HG03135 (cell line): ENCODE data around the gene DDN.

Experiments
- ATAC-seq: cut with Tn5 transposase; IDR thresholded peaks from one replicate; pipeline ENCODE4 v1.9.1; 2021; ENCODE audit warnings: mild to moderate bottlenecking, moderate library complexity; ENCODE audit not compliant: unreplicated experiment

Gene DDN

DNA sequence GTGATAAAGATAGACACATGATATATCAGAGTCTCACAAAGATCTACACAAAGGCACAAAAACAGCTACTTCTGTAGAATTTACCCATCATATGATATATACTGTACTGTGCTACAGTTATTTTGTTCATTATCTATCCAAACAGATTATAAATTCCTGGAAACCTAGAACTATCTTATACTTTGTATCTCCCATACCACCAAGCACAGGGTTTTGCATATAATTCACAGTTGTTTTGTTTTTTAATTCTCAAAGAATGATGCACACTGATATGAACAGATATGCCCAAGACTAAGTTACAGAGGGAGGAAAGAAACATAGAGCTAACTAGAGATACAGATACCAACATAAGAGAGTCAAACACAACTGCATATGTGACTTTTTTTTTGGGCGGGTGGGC is 16.0 kb upstream of the DDN start:
- ATAC-seq: no peak

DNA sequence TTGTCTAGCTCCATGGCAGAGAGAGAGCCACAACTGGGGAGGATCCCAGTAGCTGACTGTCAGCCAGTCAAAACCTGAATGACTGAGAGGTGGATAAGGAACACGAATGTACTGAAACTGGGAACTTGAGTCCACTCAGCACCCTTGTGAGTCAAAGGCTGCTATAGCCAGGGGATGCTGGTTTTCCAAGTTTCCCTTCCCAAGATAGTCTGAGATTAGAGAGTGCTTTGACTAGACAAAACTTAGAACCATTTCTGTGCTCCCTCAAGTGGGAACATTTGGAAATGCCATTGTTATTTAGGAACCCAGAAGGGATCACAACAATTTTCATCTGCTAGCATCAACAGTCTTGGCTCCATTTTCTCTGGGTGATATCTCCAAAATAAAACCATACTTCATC is 15.4 kb upstream of the DDN start:
- ATAC-seq: no peak

DNA sequence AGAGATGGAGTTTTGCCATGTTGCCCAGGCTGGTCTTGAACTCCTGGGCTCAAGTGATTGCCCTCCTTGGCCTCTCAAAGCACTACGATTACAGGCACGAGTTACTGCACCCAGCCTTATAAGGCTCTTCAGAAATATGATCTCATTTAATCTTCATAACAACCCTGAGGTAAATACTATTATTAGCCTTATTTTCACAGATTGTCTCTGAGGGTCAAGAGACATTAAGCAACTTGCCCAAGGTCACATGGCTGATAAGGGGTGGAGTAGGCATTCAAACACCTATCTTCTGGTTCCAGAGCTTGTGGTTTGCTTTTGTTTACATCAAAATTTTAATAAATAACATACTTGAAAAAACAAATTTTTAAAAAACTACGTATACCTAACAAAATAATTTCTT is 14.3 kb upstream of the DDN start:
- ATAC-seq: no peak

DNA sequence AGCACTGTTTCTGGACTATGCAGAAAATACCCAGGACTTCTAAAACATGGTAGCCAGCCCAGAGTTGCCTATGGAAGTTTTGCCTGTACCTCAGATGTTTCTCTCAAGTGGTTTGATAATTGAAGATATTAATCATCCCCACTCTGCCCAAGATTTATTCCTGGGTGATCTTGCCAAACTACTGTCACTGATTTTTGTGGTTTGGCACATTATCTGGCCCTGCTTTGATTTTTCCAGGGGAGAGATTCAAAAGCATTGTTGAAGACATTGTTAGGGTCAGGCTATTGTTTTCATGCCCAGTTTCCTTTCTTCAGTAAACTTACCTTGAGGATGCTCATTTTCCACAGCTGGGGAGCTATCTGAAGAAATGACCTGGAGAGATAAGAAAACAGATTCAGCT is 13.6 kb upstream of the DDN start:
- no peak for ATAC-seq

DNA sequence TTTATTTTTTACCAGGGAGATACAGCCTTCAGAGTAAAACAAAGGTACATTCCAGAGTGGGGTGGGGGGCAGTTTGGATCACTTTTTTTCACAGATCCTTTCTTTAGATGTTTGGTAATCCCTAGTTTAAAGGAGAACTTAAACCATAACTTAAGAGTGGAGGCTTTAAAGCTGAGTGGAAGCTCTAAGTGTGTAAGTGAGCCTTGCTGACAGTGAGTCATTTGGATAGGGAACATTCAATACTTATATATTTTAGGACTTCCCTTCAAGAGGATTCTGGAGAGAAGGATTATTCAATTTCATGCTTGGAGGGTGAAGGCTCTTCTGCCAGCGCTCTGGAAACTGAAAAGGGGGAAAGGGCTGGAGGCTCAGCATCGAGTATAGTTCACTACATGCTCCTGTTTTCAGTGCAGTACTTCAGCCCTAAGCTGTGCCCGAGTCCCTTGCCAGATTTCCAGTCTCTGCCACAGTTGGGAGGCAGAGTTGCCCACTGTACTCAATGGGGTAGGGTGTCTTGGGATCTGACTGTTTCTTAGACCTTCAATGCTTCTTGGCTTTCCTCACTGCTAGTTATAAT is 11.0 kb upstream of the DDN start:
- ATAC-seq: no peak

DNA sequence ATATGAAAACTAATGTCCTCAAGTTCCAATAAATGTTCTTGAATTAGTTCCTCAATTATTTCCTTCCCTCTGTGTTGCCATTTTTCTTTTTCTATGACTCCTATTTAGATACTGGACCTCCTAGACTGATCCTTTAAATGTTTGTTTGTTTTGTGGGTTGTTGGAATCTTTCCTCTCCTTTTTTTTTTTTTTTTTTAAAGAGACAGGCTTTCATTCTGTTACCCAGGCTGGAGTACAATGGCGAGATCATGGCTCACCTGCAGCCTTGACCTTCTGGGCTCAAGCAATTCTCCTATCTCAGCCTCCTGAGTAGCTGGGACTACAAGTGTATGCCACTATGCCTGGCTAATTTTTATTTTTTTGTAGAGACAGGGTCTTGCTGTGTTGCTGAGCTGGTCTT is 9.8 kb upstream of the DDN start:
- no peak for ATAC-seq

DNA sequence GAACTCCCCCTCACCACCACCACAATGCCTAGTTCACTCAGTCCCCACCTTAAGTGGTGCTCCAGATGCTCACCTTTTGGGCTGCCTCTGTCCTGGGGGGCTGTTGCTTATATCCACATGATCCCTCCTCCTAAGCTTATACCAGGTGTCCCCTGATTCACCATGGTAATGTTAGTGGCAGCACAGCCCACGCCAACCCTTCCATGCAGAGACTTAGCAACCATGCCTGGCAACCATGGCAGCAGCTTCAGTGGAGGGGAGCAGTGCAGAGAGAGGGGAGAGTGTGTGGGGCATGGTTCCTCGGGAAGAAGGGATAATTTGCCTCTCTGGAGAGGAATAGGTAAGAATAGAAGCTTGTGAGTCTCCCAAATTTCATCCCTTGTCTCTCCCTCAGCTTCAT is 1.2 kb upstream of the DDN start:
- ATAC-seq: no peak

DNA sequence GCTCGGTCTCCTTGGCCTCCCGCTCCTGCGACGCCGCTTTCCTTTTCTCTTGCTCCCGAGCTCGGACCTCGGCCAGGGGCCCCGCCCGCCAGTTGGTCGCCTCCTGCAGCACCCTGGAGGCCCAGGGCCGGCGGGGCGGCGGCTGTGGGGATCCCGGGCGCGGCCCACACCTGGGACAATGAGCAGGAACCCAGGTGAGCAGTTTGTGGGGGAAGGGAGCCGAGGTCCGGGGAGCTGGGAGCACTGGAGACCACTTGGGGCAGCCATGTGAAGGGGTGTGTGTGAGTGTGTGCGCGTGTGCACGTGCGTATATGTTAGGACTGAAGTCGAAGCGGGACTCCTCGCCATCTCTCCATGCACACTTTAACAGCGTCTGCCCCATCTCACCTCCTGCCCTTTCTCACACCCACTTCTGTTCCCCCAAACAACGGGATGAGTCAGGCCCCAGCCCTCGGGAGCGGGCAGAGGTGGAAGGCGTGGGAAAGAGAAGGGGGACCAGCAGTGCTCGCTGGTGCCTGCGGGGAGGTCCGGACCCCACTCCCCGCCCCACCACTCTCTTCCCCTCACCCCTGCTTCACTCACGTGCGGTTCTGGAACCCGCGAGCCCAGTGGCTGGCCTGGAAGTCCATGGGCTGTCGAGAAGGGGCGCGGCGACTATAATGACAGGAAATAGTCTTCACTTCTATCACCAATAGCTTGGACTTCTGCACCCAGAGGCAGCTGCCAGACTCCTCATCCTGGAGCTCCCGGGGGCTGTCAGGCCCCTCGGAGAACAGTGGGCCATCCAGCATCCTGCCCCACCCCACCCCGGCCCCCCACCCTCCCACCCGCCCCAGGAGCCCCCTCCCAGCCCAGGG is 450 bp downstream of the DDN start:
- ATAC-seq: no peak

DNA sequence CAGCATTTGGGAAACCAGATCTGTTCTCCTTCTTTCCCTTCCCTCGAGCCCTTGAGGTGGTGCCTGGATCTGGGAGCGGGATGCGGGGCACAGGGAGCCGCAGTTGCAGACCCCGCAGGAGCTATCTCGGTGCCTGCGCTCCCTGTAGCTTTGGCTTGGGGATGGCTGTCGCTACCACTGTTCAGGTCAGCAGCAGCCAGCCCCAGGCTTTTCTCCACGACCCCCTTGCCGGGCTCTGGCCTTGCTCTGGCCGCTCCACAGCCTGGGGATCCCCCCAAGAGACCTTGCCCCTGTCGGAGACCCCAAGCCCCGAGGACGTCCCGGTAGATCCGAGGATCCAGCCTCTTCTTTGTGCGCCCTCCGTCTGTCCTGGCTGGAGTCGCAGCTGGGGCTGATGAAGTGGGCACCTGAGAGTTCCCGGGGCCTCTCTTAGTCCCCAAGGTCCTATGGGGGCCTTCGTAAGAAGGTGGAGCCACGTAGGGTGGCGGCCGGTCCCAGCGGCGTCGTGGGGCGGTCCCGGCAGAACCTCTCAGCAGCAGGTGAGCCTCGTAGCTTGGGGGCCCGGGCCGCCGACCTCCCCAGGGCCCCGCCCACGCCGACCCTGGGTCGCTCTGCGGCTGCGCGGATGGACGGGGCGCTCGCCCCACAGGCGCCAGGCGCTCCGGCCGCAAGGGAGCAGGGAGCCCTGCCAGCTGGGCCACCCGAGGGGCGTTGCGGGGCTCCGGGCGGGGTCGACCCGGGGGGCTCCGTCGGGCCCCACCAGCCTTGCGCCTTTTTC is 1.3 kb downstream of the DDN start:
- ATAC-seq: no peak

DNA sequence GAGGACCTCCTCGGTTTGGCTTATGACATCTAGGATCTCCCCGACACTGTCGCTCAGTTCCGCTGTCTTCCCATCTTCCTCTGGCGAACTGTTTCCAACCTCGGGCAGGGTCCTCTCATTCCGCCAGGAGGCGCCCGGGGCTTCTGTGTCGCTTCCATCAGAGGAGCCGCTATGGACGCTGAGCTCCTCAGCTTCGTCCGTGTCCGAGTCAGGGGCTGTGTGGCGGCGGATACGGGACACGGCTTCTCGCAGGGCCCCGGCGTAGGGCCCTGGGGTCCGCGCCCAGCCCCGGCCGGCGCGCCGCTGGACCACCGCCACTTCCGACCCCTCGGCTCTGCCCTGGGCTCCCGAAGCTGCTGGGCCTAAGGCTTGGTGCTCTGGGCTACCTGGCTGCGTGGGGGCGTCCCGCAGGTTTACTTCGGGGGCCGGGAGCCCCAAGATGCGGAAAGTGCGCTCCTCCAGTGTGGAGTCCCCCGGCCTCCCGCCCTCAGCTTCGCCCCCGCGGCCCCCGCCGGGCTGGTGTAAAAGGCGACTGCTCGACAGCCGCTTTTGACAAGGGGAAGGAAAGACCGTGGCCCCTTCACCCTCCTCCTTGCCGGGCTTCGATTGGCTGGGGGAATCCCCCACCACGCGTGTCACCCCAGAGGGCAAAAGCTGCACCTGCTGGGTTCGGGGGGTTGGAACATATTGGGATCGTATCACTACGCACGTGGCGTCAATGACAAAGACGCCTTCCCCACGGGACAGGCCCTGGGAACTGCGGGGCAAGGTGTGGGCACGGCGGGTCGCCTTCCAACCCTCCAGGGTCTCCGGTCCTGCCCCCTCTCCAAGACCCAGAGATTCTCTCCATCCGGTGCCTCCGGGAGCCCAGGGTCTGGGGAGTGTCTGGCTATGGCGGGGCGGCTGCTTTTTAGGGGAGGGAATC is 2.1 kb downstream of the DDN start:
- no peak for ATAC-seq

DNA sequence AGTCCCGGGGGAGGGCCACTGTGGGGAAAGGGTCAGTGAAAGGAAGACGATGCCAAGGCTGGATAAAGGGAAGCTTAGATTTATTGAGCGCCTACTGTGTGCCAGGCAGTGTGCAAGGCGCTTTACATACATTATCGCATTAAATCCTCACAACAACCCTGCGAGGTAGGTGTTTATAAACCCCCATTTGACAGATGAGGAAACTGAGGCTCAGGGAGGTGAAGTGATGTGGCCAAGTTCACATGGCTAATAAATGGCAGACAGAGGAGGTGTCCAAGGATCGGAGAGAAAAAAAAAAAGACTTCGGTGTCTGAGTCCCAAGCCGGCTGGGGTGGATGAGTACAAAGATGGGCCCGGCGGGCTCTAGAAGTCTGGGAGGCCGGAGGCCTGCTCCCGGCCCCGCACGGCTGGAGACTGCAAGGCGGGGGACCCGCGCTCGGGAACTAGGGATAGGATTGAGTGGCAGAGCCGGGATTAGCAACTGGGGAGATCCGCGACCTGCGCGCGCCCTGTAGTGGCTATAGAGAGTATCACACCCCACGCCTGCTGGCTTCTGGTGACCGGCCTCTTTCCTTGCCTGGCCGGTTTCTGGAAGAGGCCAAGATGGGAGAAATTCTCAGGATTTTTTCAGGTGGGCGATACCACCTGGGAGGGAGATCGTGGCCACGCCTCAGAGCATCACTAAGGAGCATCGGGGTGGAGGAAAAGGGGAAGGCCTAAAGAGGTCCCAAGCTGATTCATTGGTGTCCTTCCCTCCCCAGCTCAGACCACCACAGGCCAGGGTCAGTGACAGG is 3.9 kb downstream of the DDN start:
- ATAC-seq: no peak

DNA sequence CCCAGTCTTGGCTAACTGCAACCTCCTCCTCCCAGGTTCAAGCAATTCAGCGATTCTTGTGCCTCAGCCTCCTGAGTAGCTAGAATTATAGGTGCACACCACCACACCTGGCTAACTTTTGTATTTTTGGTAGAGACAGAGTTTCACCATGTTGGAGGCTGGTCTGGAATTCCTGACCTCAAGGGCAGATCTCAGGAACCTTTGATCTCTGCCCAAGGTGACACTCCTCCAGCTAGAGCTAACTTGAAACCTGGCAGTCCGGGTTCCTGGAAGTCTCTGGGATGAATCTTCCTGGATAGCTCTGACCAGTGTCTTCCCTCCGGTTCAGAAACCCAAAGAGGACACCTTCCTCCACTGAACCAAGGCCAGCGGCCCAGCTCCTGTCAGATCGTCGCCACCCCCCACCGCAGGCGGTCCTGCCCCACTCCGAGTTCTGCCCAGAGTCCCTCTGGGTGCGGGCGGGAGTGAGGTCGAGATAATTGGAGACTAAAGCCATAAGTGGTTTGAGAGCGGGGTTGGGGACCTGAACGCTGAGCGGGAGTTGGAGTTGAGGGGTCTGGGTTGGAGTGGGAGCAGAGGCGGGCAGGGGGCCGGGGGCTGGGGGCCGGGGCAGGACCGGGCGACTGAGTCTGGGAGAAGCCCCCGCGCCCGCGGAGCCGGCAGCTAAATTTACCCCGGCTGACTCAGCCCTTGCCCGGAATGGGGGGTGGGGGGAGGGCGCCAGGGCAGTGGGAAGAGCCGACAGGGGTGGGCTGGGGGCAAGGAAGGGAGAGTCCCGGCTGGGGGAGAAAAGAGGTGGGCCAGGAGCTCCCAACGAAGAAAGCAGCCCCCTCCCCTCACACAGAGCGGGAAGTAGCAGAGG is 4.7 kb downstream of the DDN start:
- ATAC-seq: no peak

DNA sequence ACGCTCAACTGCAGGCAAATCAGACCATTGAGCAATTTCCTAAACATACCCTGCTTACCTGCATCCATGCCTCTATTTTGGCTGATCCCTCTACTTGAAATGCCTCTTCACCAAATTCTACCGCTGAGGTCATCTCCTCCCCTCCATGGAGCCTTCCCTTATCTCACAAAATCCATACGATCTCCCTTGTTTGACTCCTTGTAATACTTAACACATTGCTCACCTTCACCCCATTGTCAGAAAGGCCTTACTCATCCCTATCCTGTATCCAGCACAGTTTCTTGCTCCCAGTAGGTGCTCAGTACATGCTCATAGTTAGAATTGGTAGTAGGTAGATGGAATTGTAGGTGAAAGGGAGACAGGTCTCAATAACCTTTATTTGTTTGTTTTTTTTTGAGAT is 5.4 kb downstream of the DDN start:
- ATAC-seq: no peak

DNA sequence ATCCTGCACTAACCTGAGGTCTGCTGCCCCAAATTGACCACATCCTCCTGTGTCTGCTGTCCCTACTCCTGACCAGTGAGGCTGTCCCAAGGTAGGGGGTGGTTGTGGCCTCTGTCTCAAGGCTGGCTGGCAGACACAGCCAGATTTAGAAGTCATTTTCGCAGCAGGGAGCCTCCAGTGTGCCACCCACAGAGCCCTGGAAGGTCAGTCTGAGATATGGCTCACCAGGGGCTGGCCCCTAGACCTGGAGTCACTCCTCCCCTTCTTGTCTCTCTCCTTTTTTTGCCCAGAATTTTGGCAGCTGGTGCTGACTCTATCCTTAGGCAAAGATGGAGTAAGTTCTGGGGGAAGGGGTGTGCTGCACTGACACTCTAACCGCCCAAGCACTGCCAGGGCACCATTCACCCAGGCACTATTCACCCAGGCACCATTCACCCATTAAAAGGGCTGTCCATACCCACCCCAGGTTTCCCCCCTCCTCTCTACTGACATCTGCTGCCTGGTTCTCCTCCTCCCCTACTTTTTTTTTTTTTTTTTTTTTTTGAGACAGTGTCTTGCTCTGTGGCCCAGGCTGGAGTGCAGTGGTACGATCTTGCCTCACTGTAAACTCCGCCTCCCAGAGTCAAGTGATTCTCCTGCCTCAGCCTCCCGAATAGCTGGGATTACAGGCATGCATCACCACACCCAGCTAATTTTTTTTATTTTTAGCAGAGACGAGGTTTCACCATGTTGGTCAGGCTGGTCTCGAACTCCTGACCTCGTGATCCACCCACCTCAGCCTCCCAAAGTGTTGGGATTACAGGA is 7.7 kb downstream of the DDN start:
- ATAC-seq: no peak

DNA sequence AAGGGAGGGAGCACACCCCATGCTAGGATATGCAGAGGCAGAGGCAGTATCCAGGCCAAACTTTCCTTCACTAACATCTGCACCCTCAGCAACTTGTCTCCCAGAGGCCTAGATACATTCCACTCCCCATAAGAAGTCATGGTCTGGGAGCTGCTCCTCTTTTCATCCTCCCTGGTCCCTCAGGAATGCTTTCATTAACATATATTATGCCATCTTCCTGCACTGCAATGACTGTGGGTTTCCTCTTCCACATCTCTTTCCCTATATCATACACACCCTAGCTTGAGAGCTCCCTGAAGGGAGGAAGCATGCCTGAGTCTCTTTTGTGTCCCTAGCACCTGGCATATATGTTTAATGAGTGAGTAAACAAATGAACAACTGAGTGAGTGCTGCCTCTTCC is 8.6 kb downstream of the DDN start:
- ATAC-seq: no peak

DNA sequence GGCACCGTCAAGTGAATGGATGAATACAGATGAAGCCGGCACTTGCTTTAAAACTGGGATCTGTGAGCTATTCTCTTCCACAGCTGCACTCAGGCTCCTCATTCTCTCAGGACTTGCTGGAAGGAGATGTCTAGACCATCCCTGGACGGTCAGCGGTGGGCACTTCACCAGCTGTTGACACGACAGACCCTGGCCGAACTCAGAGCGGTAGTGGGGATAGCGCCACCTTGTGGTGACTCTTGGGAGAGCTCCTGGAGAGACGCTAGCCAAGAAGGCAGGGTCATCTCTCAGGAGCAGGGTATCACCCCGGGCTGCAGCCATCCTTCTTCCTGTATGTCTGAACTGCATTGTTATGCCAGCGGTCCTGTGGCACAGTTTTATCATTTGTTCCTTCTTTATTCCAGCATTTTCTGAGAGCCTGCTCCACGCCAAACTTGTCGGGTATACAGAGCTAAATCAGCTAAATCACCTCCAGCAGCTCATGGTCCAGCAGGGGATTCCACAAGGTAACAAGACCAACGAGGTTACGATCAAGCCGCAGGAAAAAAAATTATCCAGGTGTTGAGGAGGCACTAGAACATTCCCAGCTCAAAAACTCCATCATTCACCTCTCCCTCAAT is 11.0 kb downstream of the DDN start:
- no peak for ATAC-seq

DNA sequence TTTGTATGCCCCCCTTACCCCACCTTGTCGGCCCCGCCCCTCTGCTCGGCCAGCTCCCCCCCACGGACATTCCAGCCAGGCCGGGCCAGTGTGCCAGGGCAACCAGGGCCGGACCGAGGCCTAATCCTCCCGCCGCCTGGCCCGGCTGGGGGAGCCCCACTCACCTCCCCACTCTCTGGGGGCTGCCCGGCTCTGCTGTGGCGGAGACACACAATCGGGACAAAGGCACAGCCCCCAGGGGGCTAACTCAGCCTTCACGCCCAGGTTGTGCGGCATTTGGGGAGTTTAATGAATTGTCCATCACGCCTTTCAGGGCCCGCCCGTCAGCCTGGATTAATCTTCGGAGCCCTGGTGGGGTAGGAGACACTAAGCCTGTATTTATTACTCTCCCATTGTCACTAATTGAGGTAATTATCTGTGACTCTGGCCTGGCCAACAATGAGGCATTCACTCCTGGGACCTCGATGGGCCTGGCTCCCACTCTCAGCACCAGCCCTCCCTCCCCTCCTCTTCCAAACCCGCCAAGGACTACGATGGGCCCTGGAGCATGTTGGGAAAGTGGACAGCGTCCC is 12.4 kb downstream of the DDN start:
- no peak for ATAC-seq

DNA sequence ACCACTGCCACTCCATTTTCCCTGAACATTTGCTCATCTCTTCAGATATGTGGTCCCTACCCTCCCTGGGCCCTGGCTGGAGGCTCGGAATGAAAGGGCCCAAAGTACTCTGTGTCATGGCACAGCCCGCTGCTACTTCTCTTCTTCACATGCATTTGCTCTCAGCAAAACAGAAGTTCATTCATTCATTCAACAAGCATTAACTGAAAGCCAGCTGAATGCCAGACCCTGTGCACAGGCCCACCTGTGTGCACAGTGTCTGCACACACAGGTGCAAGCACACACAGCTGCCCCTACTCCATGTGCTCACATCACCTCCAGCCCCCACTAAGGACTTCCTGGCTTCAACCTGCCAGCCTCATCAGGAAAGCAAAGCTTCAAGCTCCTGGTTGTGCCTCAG is 13.3 kb downstream of the DDN start:
- no peak for ATAC-seq
